GM18505 (cell line): ENCODE measurements around the gene TSHZ1.

Experiments used
- ATAC-seq: cut with Tn5 transposase; IDR thresholded peaks from one replicate; pipeline ENCODE4 v1.9.1; 2021; ENCODE audit not compliant: unreplicated experiment
- POLR2A ChIP-seq: IDR thresholded peaks from 4 replicates; pipeline ENCODE4 v1.6.1; 2011; ENCODE audit warnings: borderline replicate concordance; ENCODE audit not compliant: insufficient read depth, insufficient read length; ENCODE audit errors: extremely low read depth

The TSHZ1 gene

DNA sequence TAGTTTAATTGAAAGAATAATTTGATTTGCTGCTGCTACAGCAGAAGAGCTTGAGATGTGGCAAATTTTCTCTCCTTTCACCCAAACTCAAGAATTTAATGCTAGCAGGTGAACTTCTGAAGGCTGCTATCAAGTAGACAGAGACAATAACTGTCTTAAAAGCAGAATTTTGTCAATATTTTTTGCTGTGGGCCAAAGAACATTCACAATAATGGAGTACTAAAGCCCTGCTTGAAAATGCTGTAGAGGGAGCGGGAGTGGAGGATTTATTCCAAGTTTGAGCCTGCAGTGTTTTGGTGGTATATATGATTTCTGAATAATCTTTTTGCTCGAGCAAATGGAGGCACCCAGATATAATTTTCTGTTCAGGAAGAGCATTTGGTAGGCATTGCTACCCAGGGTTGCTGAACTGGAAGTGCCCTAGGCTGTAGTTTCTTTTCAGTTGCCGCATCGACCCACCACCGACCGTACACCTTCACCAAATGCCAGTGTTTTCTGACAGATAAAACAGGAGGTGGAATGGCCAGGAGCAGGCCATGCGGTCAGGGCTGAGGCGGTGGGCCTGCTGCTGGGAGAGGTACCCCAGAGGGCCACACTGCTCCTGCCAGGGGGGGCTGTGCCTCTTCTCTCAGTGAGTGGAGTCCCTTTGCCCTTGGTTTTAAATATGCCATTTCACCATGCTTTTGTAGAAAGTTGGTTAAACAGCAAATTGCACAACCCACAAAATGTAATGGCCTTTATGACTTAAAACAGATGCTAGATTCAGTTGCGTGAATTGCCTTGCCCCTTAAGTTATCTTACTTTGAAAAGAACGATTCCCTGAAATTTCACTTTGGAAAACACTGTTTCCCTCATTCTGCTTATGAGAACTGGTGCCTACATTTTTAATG is 36.4 kb downstream of the TSHZ1 start:
- ATAC-seq: no peak
- no peak for TF ChIP-seq POLR2A

DNA sequence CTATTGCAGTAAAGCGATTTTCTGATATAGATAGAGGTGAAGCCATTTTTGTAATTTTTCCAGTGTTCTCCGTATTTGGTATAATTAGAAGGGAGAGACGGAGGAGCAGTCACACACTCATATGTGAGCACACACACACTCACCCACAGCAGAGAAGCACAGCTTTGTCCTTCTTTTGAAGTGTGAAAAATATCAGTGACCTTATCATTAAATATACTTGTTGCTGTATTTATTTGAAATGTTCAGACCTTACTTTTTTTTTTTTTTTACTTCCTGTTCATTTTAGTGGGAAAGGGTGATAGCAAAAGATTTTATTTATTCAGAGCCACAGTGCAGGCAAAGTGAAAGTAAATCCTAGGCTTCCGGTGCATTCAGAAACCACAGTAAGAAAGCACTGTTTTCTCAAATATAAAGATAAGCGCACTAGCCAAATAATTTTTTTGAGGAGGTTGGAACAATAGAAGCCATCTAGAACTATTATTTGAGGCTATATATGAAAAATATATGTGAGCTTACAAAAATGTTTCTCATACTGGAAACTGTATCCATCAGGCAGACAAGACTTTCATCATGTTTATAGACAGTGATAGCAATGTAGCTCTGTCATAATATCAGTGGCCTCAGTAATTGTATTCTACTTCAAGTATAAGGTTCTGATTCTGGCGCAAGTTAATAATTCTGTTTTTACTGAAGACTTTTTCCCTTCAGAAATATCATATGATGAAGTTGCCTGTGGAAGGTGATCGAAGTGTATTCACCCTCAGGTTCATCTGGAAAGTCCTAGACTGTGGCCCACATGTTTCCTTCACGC is 37.2 kb downstream of the TSHZ1 start:
- no peak for TF ChIP-seq POLR2A
- ATAC-seq: peak; percentile 52

DNA sequence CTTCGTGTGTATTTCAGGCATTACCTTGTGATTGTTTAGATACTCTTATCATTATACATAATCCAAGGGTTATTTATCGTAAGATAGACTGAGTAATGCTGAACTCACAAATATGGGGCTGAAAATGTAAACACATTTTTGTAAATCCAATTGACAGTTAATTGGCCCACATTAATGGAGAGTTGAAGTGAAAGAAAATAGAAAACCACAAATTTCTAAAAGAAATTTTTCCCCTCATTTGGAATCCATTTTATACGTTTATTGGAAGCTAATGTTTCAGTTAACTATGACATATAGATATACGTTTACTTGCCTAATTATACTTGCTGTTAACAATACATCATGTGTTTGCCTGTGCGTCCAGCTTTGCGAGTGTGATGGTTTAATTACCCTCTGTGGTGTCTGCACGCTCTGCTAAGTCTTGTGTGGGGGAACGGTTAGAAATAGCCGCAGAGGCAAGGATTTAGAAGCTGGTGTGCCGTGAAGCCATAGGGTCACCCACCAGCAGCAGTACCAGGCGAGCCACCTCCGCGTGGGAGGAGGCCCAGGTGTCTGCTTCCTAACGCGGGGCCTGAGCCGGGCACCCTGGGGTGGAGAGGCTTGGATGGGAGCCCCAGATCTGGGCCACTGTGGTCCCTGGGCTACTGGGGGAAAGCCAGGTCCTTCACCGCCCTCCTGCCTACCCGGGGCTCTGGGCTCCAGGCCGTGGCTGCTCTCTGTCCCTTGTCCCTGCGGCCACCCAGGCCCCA is 38.0 kb downstream of the TSHZ1 start:
- no peak for TF ChIP-seq POLR2A
- ATAC-seq: no peak

DNA sequence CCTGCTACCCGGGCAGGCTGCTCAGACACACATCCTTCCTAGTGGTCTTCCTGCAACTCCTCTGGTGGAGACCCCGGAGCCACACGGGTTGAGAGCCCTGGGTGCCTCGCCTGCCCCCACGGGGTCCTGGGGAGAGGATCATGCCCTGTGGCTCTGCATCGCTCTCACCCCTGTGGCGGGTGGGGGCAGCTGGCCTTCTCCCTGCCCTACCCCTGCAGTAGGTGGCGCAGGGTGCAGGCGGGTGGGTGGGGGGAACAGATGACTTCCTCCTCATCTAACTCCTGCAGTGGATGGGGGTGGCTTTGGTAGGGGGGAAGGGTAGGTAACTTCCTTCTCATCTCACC is 38.5 kb downstream of the TSHZ1 start:
- no peak for TF ChIP-seq POLR2A
- no peak for ATAC-seq

DNA sequence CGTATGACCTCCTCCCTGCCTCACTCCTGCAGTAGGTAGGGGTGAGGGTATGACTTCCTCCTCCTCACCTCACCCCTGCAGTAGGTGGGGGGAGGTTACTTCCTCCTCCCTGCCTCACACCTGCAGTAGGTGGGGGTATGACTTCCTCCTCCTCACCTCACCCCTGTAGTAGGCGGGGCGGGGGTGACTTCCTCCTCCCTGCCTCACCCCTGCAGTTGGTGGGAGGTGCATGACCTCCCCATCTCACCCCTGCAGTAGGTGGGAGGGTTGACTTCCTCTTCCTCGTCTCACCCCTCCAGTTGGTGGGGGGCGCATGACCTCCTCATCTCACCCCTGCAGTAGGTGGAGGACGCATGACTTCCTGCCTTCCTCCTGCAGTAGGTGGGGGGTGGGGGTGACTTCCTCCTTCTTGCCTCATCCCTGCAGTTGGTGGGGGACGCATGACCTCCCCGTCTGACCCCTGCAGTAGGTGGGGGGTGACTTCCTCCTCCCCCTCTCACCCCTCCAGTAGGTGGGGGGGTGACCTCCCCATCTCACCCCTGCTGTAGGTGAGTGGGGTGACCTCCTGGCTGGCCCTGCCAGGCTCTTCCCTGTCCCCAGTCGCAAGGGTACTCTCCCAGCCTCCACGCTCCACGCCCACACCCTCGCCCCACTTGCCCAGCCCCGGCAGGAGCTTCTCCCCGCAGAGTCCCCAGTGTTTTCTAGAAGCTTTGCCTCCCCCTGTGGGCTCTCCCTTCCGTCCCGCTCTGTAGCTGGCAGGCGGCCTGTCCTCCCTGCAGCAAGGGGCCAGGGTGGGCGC is 39.3 kb downstream of the TSHZ1 start:
- no peak for ATAC-seq
- TF ChIP-seq POLR2A: no peak

DNA sequence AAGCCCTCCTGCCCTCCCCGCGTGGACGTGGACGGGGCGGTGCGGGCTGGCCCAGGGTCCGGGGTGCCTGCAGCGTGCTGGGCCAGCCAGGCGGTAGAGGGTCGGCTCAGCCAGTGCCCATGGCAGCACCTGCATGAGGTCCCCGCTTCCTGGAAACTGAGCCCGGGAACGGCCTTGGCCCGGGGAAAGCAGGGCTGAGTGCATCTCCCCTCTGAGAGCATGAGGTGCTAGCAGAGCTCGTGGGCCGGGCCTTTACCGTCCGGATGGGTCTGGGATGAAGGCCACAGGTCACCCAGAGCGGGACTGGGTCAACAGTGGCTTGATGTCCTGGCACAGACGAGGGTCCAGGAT is 39.8 kb downstream of the TSHZ1 start:
- no peak for ATAC-seq
- no peak for TF ChIP-seq POLR2A

DNA sequence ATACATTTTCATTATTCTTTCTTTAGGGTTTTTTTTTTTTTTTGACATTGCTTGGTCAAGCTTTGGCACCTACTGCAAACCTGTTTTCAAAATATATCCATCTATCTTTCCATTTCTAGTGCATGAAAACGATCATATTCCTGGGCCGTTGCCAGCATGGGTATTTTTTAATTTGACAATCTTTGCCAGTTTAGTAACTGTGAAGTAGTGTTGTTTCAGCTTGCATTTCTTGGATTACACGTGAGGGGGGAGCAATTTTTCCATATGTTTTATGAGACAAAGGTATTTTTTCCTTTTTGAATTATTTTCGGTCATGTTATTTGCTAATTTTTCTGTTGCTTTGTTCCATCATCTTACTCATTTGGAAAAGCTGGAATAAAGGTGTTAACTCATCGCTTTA is 40.9 kb downstream of the TSHZ1 start:
- TF ChIP-seq POLR2A: no peak
- ATAC-seq: no peak

DNA sequence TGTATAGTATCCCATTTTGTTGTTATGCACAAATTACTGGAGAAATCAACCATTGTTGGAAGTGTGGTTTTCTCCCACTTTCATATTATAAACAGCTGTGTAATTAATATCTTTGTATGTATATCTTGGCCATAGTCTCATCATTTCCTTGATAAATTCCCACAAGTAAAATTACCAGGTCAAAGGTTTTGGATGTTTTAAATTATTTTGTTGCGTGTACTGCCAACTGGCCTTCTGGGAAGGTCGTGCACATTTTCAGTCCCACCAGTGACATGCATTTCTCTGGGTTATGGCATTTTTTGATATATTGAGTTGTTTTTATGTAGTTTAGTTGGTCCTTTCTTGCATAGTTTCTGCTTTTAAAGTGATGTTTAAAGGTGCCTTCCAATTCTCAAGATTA is 41.5 kb downstream of the TSHZ1 start:
- no peak for ATAC-seq
- no peak for TF ChIP-seq POLR2A

DNA sequence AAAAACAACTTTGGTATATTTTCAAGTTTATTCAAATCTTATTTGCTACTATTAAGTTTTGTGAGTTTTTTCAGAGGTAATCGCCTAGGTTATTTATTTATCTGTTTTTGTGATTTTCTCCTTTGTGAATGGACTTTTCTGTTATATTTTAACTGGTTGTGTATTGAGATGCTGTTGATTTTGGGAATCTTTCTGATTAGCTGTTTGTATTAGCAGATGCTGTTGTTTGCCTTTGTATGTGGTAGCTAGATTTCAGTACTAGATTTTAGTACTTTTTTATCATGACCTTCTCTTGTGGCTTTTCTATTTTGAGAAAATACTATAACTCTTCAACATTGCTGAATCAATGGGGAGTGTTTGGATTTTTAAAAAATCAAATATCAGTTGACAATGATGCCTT is 42.4 kb downstream of the TSHZ1 start:
- TF ChIP-seq POLR2A: no peak
- no peak for ATAC-seq

DNA sequence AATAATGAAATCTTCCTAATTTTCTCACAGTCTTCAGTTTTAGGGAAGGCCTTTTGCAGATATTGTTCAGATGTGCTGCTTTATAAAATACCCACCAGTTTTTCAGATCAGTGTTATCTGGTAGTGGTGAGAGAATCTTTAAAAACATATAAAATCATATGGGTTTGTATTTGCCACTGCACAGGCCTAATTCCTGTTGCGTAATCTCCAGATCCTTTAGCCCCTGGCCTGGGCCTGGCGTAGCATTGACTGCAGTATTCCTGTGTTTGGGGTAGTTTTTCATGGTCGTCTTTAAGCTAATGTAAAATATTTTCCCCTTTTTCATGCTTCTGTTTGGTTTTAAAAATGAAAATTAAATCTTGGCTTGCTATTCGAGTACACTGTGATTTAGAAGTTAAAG is 43.2 kb downstream of the TSHZ1 start:
- ATAC-seq: no peak
- no peak for TF ChIP-seq POLR2A

DNA sequence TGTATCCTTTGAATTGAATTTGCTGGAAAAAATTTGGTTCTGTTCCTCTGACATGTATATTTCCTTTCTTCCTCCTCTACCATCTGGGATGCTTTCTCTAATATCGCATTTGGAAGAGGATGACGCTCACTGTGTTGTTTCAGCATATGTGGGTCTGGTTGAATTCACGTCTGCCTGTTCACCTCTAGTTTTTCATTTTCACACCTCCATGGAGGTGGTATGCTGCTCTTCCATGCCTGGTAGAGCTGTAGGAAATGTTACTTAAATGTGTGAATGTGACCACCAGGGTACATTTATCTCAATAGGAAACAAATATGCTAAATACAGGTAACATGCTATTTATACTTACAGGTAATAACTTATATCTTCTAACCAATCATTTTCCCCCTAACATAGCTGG is 44.5 kb downstream of the TSHZ1 start:
- no peak for TF ChIP-seq POLR2A

DNA sequence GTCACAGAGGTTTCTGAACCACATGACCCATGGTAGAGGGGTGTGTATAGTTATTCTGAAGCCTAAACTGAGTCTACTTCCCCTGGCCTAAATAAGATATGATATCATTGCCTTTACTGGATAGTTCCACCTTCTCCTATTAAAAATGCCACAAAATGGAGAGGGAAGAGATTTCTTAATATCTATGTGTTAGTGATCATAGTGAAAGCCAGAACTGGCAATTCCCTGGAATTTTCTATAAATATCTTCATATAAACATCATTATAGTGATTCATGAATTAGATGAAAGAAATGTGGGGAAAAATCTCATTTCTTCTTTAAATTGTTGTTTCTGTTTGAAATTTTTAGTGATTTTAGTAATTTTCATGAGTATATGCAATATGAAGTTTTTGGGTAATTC is 45.8 kb downstream of the TSHZ1 start:
- no peak for ATAC-seq
- no peak for TF ChIP-seq POLR2A

More for the DNA sequence above, 44.5 kb downstream of the TSHZ1 start:
- ATAC-seq: no peak

DNA sequence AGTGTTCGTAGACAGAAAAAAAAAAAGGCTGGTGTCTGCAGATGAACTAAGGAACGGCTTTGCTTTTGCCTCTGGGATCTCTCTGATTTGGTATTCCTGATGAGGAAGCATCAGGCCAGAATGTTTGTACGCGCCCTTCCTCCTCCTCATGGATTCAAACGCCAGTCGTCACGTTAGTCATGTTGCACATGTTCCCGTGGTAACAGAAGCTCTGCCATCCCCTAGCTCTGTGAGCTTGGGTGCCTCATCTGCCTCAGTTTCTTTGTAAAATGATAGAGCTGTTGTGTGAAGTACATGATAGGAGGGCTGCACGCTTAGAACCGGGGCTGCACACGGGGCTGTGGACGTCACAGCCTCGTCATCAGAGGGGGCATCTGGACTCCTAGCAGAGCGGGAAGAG is 47.0 kb downstream of the TSHZ1 start:
- no peak for TF ChIP-seq POLR2A
- ATAC-seq: no peak
